Neural progenitor cell (in vitro differentiated cells): Measurements from ENCODE around the gene TOB1.

Experiments
- EZH2 ChIP-seq: fragments of 200-600 bp; sonication (generic); IDR thresholded peaks from 2 replicates; pipeline ENCODE4 v1.6.1; 2017; ENCODE audit warnings: antibody characterized with exemption, mild to moderate bottlenecking, moderate library complexity
- EZH2phosphoT487 ChIP-seq: fragments of 200-600 bp; sonication (generic); IDR thresholded peaks from 2 replicates; pipeline ENCODE4 v1.6.1; 2017; ENCODE audit warnings: antibody characterized with exemption
- TF ChIP-seq, protein P1 (sequence below): fragments of 200-600 bp; sonication (generic); IDR thresholded peaks from 2 replicates; pipeline ENCODE4 v1.5.1; 2017; ENCODE audit warnings: antibody characterized with exemption, mild to moderate bottlenecking

DNA sequence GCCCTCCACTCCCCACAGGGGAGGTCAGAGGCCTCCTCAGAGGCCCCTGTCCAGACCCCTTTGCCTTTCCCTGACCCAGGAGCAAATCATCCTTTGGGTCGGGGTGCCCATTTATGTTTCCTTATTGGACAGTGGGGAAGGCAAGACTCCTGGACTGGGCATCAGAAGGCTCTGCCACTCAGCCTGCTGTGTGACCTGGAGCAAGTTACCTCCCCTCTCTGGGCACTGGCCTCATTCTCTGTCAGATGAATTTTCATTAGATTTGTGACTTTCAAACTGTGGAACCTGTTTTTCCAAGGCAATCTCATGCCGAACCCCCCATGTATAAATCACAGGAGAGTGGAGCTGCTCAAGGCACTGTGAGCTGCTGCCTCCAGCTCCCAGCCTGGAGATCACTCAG, 47.0 kb upstream of the TOB1 start:
- TF ChIP-seq, protein P1, sequence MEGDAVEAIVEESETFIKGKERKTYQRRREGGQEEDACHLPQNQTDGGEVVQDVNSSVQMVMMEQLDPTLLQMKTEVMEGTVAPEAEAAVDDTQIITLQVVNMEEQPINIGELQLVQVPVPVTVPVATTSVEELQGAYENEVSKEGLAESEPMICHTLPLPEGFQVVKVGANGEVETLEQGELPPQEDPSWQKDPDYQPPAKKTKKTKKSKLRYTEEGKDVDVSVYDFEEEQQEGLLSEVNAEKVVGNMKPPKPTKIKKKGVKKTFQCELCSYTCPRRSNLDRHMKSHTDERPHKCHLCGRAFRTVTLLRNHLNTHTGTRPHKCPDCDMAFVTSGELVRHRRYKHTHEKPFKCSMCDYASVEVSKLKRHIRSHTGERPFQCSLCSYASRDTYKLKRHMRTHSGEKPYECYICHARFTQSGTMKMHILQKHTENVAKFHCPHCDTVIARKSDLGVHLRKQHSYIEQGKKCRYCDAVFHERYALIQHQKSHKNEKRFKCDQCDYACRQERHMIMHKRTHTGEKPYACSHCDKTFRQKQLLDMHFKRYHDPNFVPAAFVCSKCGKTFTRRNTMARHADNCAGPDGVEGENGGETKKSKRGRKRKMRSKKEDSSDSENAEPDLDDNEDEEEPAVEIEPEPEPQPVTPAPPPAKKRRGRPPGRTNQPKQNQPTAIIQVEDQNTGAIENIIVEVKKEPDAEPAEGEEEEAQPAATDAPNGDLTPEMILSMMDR: no peak
- TF ChIP-seq EZH2phosphoT487: no peak
- no peak for TF ChIP-seq EZH2
